Measurements from ENCODE around the gene WFDC2. TPM values are rescaled to one million over a fixed set of nuclear protein-coding genes. Genes with fewer than 3 reads are reported as not detected.

WFDC2 gene
- total and polyA plus RNA-seq, 10 of the 15 experiments (the other 5 are each of a cell fraction or from before 2014, with no cell fraction given): 0.13 TPM; not detected in 9

DNA sequence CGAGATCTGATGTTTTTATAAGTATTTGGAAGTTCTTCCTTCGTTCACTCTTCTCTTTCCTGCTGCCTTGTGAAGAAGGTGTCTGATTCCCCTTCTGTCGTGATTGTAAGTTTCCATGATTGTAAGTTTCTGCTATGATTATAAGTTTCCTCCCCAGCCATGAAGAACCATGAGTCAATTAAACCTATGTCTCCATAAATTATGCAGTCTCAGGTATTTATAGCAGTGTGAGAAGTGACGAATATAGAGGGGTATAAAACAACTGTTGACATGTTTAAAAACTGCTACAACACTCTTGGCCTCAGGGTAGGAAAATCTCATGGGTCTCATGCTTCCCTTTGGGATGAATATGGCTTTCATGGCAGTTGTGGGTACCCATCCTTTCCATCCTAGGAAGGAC, 5.8 kb upstream of the WFDC2 start (continued):
- TF ChIP-seq, protein P1, sequence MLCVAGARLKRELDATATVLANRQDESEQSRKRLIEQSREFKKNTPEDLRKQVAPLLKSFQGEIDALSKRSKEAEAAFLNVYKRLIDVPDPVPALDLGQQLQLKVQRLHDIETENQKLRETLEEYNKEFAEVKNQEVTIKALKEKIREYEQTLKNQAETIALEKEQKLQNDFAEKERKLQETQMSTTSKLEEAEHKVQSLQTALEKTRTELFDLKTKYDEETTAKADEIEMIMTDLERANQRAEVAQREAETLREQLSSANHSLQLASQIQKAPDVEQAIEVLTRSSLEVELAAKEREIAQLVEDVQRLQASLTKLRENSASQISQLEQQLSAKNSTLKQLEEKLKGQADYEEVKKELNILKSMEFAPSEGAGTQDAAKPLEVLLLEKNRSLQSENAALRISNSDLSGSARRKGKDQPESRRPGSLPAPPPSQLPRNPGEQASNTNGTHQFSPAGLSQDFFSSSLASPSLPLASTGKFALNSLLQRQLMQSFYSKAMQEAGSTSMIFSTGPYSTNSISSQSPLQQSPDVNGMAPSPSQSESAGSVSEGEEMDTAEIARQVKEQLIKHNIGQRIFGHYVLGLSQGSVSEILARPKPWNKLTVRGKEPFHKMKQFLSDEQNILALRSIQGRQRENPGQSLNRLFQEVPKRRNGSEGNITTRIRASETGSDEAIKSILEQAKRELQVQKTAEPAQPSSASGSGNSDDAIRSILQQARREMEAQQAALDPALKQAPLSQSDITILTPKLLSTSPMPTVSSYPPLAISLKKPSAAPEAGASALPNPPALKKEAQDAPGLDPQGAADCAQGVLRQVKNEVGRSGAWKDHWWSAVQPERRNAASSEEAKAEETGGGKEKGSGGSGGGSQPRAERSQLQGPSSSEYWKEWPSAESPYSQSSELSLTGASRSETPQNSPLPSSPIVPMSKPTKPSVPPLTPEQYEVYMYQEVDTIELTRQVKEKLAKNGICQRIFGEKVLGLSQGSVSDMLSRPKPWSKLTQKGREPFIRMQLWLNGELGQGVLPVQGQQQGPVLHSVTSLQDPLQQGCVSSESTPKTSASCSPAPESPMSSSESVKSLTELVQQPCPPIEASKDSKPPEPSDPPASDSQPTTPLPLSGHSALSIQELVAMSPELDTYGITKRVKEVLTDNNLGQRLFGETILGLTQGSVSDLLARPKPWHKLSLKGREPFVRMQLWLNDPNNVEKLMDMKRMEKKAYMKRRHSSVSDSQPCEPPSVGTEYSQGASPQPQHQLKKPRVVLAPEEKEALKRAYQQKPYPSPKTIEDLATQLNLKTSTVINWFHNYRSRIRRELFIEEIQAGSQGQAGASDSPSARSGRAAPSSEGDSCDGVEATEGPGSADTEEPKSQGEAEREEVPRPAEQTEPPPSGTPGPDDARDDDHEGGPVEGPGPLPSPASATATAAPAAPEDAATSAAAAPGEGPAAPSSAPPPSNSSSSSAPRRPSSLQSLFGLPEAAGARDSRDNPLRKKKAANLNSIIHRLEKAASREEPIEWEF (IDR thresholded peaks at IDR 0.05; ENCODE audit: insufficient replicate concordance, low read depth, low read length): no peak

DNA sequence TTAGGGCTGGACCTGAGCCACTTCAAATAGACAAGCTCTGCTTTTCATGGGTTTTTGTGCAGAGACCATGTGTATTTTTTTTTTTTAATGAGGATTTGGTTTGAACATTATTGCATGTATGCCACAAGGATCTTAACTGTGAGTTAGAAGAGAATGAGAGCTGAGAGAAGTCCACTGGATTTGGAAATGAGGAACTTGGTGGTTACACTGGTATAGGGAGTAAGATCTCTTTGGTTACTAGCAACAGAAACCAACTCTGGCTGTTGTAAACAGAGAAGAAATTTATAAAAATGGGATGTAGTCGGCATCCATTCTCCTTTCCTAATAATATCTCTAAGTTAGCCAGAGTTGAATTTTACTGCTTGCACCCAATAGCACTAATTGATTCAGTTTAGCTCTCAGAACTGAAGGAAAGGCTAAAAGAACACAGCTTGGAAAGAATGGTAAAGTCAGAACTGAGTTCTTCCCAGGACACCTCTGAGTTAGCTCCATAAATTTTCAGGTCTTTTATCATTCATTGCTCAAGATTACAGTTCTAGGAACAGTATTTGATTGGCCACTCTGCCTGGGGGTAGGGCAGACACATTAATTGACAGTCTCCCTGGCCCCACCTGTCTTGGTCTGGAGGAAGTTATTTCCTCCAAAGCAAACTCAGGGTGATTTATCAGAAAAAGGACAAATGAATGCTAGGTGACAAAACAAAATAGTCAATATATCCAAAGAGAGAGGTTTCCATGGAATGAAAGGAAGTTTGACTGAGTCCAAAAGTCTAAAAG, 3.9 kb upstream of the WFDC2 start:
- Histone ChIP-seq H3K79me2 (ENCODE audit: control insufficient read depth, insufficient read depth, low read length) (no peaks in the 10 kb centered on the region), H3K4me2 (ENCODE audit: control insufficient read depth, insufficient read depth) (no peak overlapping the region), H3K27ac (ENCODE audit: control insufficient read depth, insufficient read depth) (no peak overlapping the region), H3K36me3 (ENCODE audit: control insufficient read depth in 2 of 2, insufficient read depth in 2 of 2, low read length in 1 of 2) (no peaks in the 10 kb centered on the region), H3K27me3 (replicated peaks in 1 of 2; ENCODE audit: control insufficient read depth in 2 of 2, insufficient read depth in 2 of 2, low read length in 1 of 2) (peaks cover 7 to 33% of the 10 kb centered on the region in 2 experiments), H3K4me3 (no peak overlapping the region), H3K9me3 (replicated peaks; ENCODE audit: control insufficient read depth, insufficient read depth, low read length) (no peaks in the 10 kb centered on the region), H3K9ac (ENCODE audit: control insufficient read depth, insufficient read depth, low read length) (no peak overlapping the region), H3K4me1 (ENCODE audit: control insufficient read depth, insufficient read depth, low read length) (peaks cover 7% of the 10 kb centered on the region), H4K20me1 (ENCODE audit: control insufficient read depth, insufficient read depth) (no peaks in the 10 kb centered on the region), H2AFZ (ENCODE audit: control insufficient read depth, low read depth, low read length) (no peak overlapping the region)
- intact Hi-C loops (cut with micrococcal nuclease; ENCODE audit: unreplicated experiment): no loop called here
- in situ Hi-C loops (cut with MboI): no loop called here
- ChIA-PET CTCF (interaction anchor here (0.6 to 2.2 kb wide), 6 partner anchors 13 to 549 kb away, joined by 3 to 9 read pairs (median 4); partner anchors contain the start of gene SYS1), POLR2A (interaction anchor here (0.5 kb wide), 1 partner anchor 120 kb away, joined by 5 read pairs; no protein-coding TSS in a partner anchor), RAD21 (ENCODE audit: unreplicated experiment) (interaction anchor here (1.6 kb wide), 1 partner anchor 305 kb away, joined by 7 read pairs; no protein-coding TSS in a partner anchor), SMC1A (ENCODE audit: uncharacterized antibody, unreplicated experiment) (interaction anchor here (1.0 to 1.5 kb wide), 2 partner anchors 12 to 305 kb away, joined by 4 to 9 read pairs; no protein-coding TSS in a partner anchor)
- ATAC-seq (no peak), FAIRE-seq (no peak), DNase-seq (ENCODE audit: low read depth, low spot score) (no peak)
- WGBS (ENCODE audit: insufficient coverage, insufficient replicate concordance, low lambda C conversion rate, missing lambda C conversion rate): 0% methylated on average over 1 of the region's 1 CpG
- no TSS peak for BruUV-seq (replicated peaks)
- no peak for TF ChIP-seq RB1 (IDR thresholded peaks at IDR 0.05; ENCODE audit: borderline replicate concordance)
- no peak for TF ChIP-seq YY1 (IDR thresholded peaks at IDR 0.05; ENCODE audit: low read depth, low read length)
- TF ChIP-seq, protein P2, sequence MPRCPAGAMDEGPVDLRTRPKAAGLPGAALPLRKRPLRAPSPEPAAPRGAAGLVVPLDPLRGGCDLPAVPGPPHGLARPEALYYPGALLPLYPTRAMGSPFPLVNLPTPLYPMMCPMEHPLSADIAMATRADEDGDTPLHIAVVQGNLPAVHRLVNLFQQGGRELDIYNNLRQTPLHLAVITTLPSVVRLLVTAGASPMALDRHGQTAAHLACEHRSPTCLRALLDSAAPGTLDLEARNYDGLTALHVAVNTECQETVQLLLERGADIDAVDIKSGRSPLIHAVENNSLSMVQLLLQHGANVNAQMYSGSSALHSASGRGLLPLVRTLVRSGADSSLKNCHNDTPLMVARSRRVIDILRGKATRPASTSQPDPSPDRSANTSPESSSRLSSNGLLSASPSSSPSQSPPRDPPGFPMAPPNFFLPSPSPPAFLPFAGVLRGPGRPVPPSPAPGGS (IDR thresholded peaks at IDR 0.05; ENCODE audit: borderline replicate concordance, insufficient read depth, low read depth, low read length, poor library complexity, severe bottlenecking): no peak
- TF ChIP-seq TCF12 (IDR thresholded peaks at IDR 0.05; ENCODE audit: low read depth, low read length): no peak
- no peak for TF ChIP-seq RFX5 (IDR thresholded peaks at IDR 0.05; ENCODE audit: low read depth, low read length)
- TF ChIP-seq CHD4 (IDR thresholded peaks at IDR 0.05): no peak
- no peak for TF ChIP-seq RCOR1 (conservative IDR thresholded peaks at IDR 0.05; ENCODE audit: low read depth, low read length)
- no peak for TF ChIP-seq RUNX3 (IDR thresholded peaks at IDR 0.05; ENCODE audit: low read length)
- TF ChIP-seq, protein P3, sequence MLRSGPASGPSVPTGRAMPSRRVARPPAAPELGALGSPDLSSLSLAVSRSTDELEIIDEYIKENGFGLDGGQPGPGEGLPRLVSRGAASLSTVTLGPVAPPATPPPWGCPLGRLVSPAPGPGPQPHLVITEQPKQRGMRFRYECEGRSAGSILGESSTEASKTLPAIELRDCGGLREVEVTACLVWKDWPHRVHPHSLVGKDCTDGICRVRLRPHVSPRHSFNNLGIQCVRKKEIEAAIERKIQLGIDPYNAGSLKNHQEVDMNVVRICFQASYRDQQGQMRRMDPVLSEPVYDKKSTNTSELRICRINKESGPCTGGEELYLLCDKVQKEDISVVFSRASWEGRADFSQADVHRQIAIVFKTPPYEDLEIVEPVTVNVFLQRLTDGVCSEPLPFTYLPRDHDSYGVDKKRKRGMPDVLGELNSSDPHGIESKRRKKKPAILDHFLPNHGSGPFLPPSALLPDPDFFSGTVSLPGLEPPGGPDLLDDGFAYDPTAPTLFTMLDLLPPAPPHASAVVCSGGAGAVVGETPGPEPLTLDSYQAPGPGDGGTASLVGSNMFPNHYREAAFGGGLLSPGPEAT (IDR thresholded peaks at IDR 0.05; ENCODE audit: low read depth): no peak
- no peak for TF ChIP-seq ZNF217 (IDR thresholded peaks at IDR 0.05)
- TF ChIP-seq EED (IDR thresholded peaks at IDR 0.05; ENCODE audit: low read depth): no peak
- no peak for TF ChIP-seq KAT2A (conservative IDR thresholded peaks at IDR 0.05; ENCODE audit: control insufficient read depth, low read depth, low read length)
- no peak for TF ChIP-seq ZNF622 (IDR thresholded peaks at IDR 0.05)
